Stimulated activated CD8-positive, alpha-beta memory T cell treated with anti-CD3 and anti-CD28 coated beads, Interleukin-12 subunit alpha, Interleukin-12 subunit beta, amount 100 ng/mL, for 1 hour (primary cell): ENCODE measurements around the gene SNX1.
"Not testable (repeated sequence)": the region's sequence is repeated elsewhere in the genome, so short reads cannot be mapped to it uniquely, and the experiment has no call there.

Source experiments
- DNase-seq: peaks from one replicate; pipeline ENCODE4 v3.0.0-alpha.2; 2020; ENCODE audit warnings: low read depth

Gene SNX1

GRCh38 chr15:64072812-64073211, 23.0 kb upstream of the SNX1 start:
- DNase-seq, result no peak

- not testable (repeated sequence) for DNase-seq
Measured at GRCh38 chr15:64073496-64073895, 22.3 kb upstream of the SNX1 start.

- DNase-seq, result no peak
Measured at GRCh38 chr15:64082757-64083156, 13.0 kb upstream of the SNX1 start.

- DNase-seq, result no peak
Measured at GRCh38 chr15:64089543-64090280, 6.1 kb upstream of the SNX1 start.

GRCh38 chr15:64090527-64090926, 5.3 kb upstream of the SNX1 start:
- no peak for DNase-seq

- DNase-seq, result no peak
Measured at GRCh38 chr15:64092075-64092820, 3.5 kb upstream of the SNX1 start.

- no peak for DNase-seq
Measured at GRCh38 chr15:64092864-64093626, 2.7 kb upstream of the SNX1 start.

GRCh38 chr15:64093627-64094417, 2.0 kb upstream of the SNX1 start, which contains the start of gene CIAO2A:
TSS of gene CIAO2A (minus strand) at chr15:64093838. CDS start at chr15:64093768, 70 bp downstream.
- DNase-seq, result peak; percentile 87

GRCh38 chr15:64095431-64095794, 369 bp upstream of the SNX1 start:
- DNase-seq, result no peak

GRCh38 chr15:64096668-64097384, 1.0 kb downstream of the SNX1 start:
- DNase-seq, result no peak

GRCh38 chr15:64099379-64099778, 3.6 kb downstream of the SNX1 start:
- no peak for DNase-seq

- DNase-seq, result no peak
Measured at GRCh38 chr15:64100958-64101357, 5.2 kb downstream of the SNX1 start.

GRCh38 chr15:64102497-64102896, 6.7 kb downstream of the SNX1 start:
- no peak for DNase-seq

GRCh38 chr15:64105113-64105704, 9.4 kb downstream of the SNX1 start:
- no peak for DNase-seq

GRCh38 chr15:64107337-64107736, 11.6 kb downstream of the SNX1 start:
- DNase-seq, result no peak

GRCh38 chr15:64110108-64110701, 14.4 kb downstream of the SNX1 start:
- not testable (repeated sequence) for DNase-seq

- no peak for DNase-seq
Measured at GRCh38 chr15:64110950-64111678, 15.3 kb downstream of the SNX1 start.

GRCh38 chr15:64111679-64112050, 15.9 kb downstream of the SNX1 start:
- DNase-seq, result no peak

GRCh38 chr15:64112073-64112772, 16.4 kb downstream of the SNX1 start:
- DNase-seq, result no peak
